Suprapubic skin (tissue), 4 donors: Measurements from ENCODE around the gene C8G. TPM values are rescaled to one million over a fixed set of nuclear protein-coding genes. Genes with fewer than 3 reads are reported as not detected.

Experiments used
- DNase-seq, 2 donors: peaks; one replicate each; pipeline ENCODE4 v3.0.0-alpha.2; 2019; ENCODE audit warnings: low spot score in 2 of 2
- H3K27ac ChIP-seq: fragments of 200-600 bp; sonication (generic); one replicate; pipeline ENCODE4 v1.5.1; 2019
- H3K27me3 ChIP-seq: fragments of 200-600 bp; sonication (generic); one replicate; pipeline ENCODE4 v1.5.1; 2019
- H3K36me3 ChIP-seq: fragments of 200-600 bp; sonication (generic); one replicate; pipeline ENCODE4 v1.5.1; 2019
- H3K4me1 ChIP-seq: fragments of 200-600 bp; sonication (generic); one replicate; pipeline ENCODE4 v1.5.1; 2019
- H3K4me3 ChIP-seq: fragments of 200-600 bp; sonication (generic); one replicate; pipeline ENCODE4 v1.5.1; 2019; ENCODE audit warnings: mild to moderate bottlenecking
- H3K9me3 ChIP-seq: fragments of 200-600 bp; sonication (generic); one replicate; pipeline ENCODE4 v1.5.1; 2019
- EP300 ChIP-seq: sonication (generic); formaldehyde crosslinking; IDR thresholded peaks from one replicate; pipeline ENCODE4 v1.6.1; 2017; ENCODE audit warnings: antibody characterized with exemption
- POLR2A ChIP-seq, 2 donors: fragments of 450-650 bp; IDR thresholded peaks; one replicate each; pipeline ENCODE4 v1.6.1; 2017; ENCODE audit warnings: antibody characterized with exemption in 2 of 2, mild to moderate bottlenecking in 2 of 2, moderate library complexity in 2 of 2
- POLR2AphosphoS5 ChIP-seq, 3 donors: sonication (generic); formaldehyde crosslinking; IDR thresholded peaks; one replicate each; pipeline ENCODE4 v1.6.1; 2017; ENCODE audit warnings: antibody characterized with exemption in 3 of 3
- WGBS: methylation state at CpG from one replicate; pipeline ENCODE4 v1.1.5; 2018; 5-methylcytosine and 5-hydroxymethylcytosine counted together
- total RNA-seq, 4 donors: library from RNA; depleted of rRNA; stranded (reverse); fragments of >200 nt; gene quantifications; one replicate each; pipeline ENCODE4 v1.1.0, GENCODE V29; 2016
- TF ChIP-seq, protein P1 (sequence below), 2 donors: fragments of 200-600 bp in 1 of 2; fragments of 450-650 bp in 1 of 2; sonication (generic) in 1 of 2; IDR thresholded peaks; one replicate each; pipeline ENCODE4 v1.5.1; 2016 to 2019; ENCODE audit warnings: antibody characterized with exemption in 2 of 2, mild to moderate bottlenecking in 1 of 2, moderate library complexity in 1 of 2

Gene C8G
- total RNA-seq, 4 donors from 2014 or later: 2.7 TPM; not detected in 3

DNA sequence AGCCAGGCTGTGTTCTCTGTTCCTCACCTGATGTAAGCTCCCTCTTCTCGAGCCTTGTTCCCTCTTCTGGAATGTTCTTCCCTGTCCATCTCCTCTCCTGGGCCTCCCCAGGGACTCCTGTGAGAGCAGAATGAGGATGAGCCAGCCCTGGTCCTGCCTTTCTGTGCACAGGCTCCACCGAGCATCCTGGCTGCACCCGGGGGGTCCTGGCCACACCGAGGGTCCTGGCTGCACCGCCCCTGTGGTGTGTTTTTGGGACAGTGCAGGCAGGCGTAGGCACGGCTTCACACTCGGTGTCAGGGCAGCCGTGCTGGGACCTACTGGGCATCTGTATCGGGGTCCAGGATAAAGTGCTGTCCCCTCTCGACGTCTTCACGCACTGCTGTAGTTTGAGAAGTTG is 18.3 kb upstream of the C8G start:
- Histone ChIP-seq H3K27ac (no peak overlapping the region), H3K27me3 (no peaks in the 10 kb centered on the region), H3K36me3 (peaks cover 43% of the 10 kb centered on the region), H3K9me3 (no peaks in the 10 kb centered on the region), H3K4me1 (peaks cover 11% of the 10 kb centered on the region), H3K4me3 (no peak overlapping the region)
- 92% methylated on average over 10 of the region's 13 CpGs for WGBS
- TF ChIP-seq, protein P1, sequence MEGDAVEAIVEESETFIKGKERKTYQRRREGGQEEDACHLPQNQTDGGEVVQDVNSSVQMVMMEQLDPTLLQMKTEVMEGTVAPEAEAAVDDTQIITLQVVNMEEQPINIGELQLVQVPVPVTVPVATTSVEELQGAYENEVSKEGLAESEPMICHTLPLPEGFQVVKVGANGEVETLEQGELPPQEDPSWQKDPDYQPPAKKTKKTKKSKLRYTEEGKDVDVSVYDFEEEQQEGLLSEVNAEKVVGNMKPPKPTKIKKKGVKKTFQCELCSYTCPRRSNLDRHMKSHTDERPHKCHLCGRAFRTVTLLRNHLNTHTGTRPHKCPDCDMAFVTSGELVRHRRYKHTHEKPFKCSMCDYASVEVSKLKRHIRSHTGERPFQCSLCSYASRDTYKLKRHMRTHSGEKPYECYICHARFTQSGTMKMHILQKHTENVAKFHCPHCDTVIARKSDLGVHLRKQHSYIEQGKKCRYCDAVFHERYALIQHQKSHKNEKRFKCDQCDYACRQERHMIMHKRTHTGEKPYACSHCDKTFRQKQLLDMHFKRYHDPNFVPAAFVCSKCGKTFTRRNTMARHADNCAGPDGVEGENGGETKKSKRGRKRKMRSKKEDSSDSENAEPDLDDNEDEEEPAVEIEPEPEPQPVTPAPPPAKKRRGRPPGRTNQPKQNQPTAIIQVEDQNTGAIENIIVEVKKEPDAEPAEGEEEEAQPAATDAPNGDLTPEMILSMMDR (IDR thresholded peaks at IDR 0.05): no peak
- TF ChIP-seq POLR2AphosphoS5 (IDR thresholded peaks at IDR 0.05) (no peak), EP300 (no peak), POLR2A (IDR thresholded peaks at IDR 0.05) (no peak)
- DNase-seq: no peak

DNA sequence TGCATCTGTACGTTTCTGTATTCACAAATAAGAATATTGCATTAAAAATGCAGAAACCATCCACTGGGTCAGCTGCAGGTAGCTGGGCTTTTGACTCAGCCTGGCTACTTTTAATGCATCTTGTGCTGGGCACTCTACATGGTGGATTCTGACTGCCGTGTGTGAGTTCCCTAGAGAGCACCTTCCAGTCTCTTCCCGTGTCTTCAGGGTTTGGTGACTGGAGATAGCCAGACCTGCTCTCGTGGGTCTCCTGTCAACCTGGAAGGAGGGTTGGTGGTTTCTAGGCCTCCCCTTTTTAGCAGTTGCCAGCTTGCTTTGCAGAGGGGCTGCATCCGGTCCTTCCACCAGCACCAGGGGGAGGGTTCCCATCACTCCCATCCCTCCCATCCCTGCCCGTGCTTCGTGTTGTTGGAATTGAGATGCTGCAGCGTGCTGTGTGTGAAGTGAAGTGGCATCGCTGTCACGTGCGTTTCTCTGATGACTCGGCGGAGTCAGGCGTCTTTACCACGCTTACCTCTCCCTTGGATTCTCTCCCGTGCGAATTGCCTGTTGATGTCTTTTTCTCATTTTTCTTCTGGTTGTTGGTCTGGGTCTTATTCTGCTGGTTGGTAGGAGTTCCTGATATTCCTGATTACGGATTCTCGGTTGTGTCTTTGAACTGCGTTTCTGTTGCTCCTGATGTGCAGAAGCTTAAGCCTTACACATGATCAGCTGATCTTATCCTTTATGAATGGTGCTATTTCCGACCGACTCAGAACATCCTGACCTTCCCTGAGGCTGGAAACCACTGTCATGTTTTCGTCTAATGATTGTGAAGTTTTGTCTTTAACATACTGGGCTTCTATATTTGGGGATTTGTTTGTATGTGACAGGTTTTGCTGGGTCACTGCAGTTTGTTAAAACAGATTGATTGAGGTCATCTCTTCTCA is 17.4 kb upstream of the C8G start:
- Histone ChIP-seq H3K4me1 (peaks cover 11% of the 10 kb centered on the region), H3K36me3 (peaks cover 38% of the 10 kb centered on the region), H3K9me3 (no peaks in the 10 kb centered on the region), H3K27me3 (no peaks in the 10 kb centered on the region), H3K27ac (no peak overlapping the region), H3K4me3 (no peak overlapping the region)
- TF ChIP-seq, protein P1 (IDR thresholded peaks at IDR 0.05): no peak
- TF ChIP-seq EP300: no peak
- no peak for TF ChIP-seq POLR2AphosphoS5 (IDR thresholded peaks at IDR 0.05)
- TF ChIP-seq POLR2A (IDR thresholded peaks at IDR 0.05): no peak
- no peak for DNase-seq
- WGBS: 75% methylated on average over 21 of the region's 23 CpGs

DNA sequence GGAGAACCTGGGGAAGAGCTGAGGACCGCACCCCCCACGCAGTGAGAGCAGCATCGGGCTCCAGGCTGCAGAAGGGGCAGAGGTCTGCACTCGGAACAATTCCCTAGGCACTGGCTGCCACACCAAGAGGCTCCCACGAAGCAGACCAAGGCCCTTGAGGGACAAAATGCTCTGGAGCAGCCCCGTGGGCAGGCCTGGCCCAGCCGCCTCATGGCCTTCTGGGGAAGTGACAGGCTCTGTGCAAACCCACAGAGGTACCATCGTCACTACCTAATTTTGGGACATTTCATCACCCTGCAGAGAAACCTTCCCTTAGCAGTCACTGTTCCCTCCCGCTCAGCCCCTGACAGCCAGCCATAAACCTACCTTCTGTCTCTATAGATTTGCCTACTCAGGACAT is 16.5 kb upstream of the C8G start:
- no peak overlapping the region for H3K4me3 ChIP-seq
- no peak for TF ChIP-seq EP300
- no peak for TF ChIP-seq POLR2A (IDR thresholded peaks at IDR 0.05)
- TF ChIP-seq, protein P1 (IDR thresholded peaks at IDR 0.05): no peak
- TF ChIP-seq POLR2AphosphoS5 (IDR thresholded peaks at IDR 0.05): no peak
- H3K9me3 ChIP-seq: no peaks in the 10 kb centered on the region
- WGBS: 89% methylated on average over 5 of the region's 9 CpGs
- no peaks in the 10 kb centered on the region for H3K27me3 ChIP-seq
- H3K36me3 ChIP-seq: peaks cover 37% of the 10 kb centered on the region
- DNase-seq: no peak
- no peak overlapping the region for H3K27ac ChIP-seq
- H3K4me1 ChIP-seq: peaks cover 11% of the 10 kb centered on the region

DNA sequence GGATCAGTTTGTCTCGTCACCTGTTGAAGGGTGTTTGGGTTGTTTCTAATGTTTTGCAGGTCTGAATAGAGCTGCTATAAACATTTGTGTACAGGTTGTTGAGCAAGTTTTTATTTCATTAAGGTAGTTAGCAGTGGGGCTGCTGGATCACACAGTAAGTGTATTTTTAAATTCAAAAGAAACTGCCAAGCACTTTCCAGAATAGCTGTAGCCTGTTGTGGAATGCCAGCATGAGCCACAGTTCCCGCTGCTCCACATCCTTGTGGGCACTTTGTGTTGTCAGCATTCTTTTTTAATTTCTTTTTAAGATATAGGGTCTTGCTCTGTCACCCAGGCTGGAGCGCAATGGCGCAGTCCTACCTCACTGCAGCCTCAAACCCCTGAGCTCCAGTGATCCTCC is 15.0 kb upstream of the C8G start:
- Histone ChIP-seq H3K9me3 (no peaks in the 10 kb centered on the region), H3K27me3 (no peaks in the 10 kb centered on the region), H3K36me3 (peaks cover 29% of the 10 kb centered on the region), H3K4me3 (no peak overlapping the region), H3K4me1 (peaks cover 9% of the 10 kb centered on the region), H3K27ac (no peak overlapping the region)
- TF ChIP-seq EP300: no peak
- no peak for TF ChIP-seq POLR2A (IDR thresholded peaks at IDR 0.05)
- TF ChIP-seq POLR2AphosphoS5 (IDR thresholded peaks at IDR 0.05): no peak
- TF ChIP-seq, protein P1 (IDR thresholded peaks at IDR 0.05): no peak
- WGBS: 91% methylated on average over 4 of the region's 4 CpGs
- DNase-seq: no peak

DNA sequence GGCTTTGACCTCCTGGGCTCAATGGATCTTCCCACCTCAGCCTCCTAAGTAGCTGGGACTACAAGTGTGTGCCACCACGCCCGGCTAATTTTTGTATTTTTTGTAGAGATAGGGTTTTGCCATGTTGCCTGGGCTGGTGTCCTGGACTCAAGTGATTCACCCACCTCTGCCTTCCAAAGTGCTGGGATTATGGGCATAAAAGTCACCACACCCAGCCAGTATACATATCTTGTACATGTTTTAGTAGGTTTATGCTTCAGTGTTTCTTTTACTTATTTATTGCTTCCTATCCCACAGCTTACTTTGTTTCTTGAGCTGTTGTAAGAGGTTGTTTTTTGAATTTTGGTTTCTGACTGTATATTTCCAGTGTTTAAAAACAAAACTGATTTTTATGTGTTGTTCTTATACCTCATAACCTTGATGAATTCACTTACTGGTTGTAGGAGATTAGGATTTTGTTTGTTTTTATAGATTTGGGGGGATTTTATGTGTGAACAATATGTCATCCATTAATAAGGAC is 13.4 kb upstream of the C8G start:
- no peak for DNase-seq
- Histone ChIP-seq H3K27ac (no peak overlapping the region), H3K9me3 (no peaks in the 10 kb centered on the region), H3K4me3 (no peak overlapping the region), H3K27me3 (no peaks in the 10 kb centered on the region), H3K4me1 (peaks cover 4% of the 10 kb centered on the region), H3K36me3 (peaks cover 12% of the 10 kb centered on the region)
- no peak for TF ChIP-seq POLR2AphosphoS5 (IDR thresholded peaks at IDR 0.05)
- no peak for TF ChIP-seq POLR2A (IDR thresholded peaks at IDR 0.05)
- TF ChIP-seq, protein P1 (IDR thresholded peaks at IDR 0.05): no peak
- TF ChIP-seq EP300: no peak
- WGBS: 75% methylated on average over 2 of the region's 2 CpGs
